BLaER1 (cell line): ENCODE measurements around the gene PSMB1.
"Not testable (repeated sequence)": the region's sequence is repeated elsewhere in the genome, so short reads cannot be mapped to it uniquely, and the experiment has no call there.

Source experiments
- H3K27ac ChIP-seq: shearing (Covaris generic); formaldehyde crosslinking; 2 replicates; pipeline ENCODE4 v1.8.1; 2022
- H3K27me3 ChIP-seq: shearing (Covaris generic); formaldehyde crosslinking; 2 replicates; pipeline ENCODE4 v1.8.1; 2022
- H3K36me3 ChIP-seq: shearing (Covaris generic); formaldehyde crosslinking; 2 replicates; pipeline ENCODE4 v1.8.1; 2022
- H3K4me1 ChIP-seq: shearing (Covaris generic); formaldehyde crosslinking; 2 replicates; pipeline ENCODE4 v1.8.1; 2022
- H3K4me2 ChIP-seq: shearing (Covaris generic); formaldehyde crosslinking; 2 replicates; pipeline ENCODE4 v1.8.1; 2022
- H3K4me3 ChIP-seq: shearing (Covaris generic); formaldehyde crosslinking; 2 replicates; pipeline ENCODE4 v1.8.1; 2022
- H3K9ac ChIP-seq: shearing (Covaris generic); formaldehyde crosslinking; 2 replicates; pipeline ENCODE4 v1.8.1; 2022
- H3K9me3 ChIP-seq: shearing (Covaris generic); formaldehyde crosslinking; 2 replicates; pipeline ENCODE4 v1.8.1; 2022
- H4K20me1 ChIP-seq: shearing (Covaris generic); formaldehyde crosslinking; 2 replicates; pipeline ENCODE4 v1.8.1; 2022
- Cebpa-rat ChIP-seq: shearing (Covaris generic); IDR thresholded peaks from 2 replicates; pipeline ENCODE4 v1.8.1; 2022

The PSMB1 gene

DNA sequence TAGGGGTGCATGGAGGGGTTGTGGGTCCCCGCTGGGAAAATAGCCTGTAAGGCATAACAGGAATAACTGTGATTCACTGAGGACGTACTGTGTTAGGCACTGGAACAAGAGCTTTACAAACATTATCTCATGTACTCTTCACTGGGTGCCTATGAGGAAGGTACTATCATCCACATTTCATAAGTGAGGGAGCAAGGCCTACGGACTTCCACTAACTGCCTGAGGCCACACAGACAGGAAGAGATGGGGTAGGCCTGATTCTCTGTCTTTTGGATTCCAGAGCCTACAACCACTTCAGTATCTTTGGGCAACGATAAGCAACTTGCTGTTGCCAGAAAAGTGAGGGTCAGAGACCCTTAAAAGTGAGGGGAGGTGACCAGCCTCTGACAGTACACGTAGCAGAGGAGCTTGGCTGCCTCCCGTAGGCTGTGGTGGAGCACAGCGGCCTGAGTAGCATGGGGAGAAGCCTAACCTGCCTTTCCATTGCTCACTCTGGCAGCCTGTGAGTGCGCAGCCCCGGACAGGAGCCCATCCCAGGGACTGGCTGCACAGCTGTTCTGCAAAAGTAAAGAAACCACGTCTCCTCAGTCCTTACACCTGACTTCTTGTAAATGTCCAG is 30.4 kb downstream of the PSMB1 start:
- Histone ChIP-seq H3K9me3 (no peaks in the 10 kb centered on the region), H3K4me1 (peaks cover 10% of the 10 kb centered on the region; the same call in 1 of the 2 replicates), H3K4me3 (no peak overlapping the region), H3K36me3 (no peaks in the 10 kb centered on the region), H4K20me1 (no peaks in the 10 kb centered on the region), H3K27me3 (no peaks in the 10 kb centered on the region), H3K4me2 (no peak overlapping the region), H3K27ac (no peak overlapping the region), H3K9ac (no peak overlapping the region)
- no peak for TF ChIP-seq Cebpa-rat

DNA sequence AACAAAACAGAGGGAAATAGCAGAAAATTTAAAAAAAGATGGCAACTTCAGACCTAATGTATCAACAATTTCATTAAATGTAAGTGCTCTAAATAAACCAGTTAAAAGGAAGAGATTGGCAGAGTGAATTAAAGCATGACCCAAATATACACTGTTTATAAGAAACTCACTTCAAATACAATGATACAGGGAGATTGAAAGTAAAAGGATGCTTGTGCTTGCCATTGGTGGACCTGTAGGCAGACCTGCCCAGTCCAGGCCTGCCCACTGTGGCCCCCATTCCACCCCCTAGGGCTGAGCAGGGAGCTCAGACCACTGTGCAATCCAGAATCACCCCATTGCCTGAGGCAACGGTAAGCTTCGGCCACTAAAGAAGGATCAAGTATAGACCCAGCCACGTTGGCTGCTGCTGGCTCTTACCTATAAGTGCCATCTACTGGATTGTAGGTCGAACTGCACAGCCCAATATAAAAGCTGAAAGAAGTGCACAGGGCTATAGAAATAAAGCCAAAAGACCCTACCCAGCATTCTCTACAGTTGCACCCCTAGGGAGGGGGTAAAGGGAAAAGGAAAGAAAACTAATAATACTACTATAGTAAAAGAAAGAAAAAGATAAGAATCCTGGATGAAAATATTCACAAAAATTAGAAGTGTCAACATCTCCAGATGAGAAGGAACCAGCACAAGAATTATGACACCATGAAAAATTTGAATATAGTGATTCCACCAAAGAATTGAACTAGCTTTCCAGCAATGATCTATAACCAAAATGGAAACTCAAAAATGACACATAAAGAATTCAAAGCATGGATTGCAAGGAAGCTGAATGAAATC is 36.1 kb downstream of the PSMB1 start:
- no peak overlapping the region for H3K27ac ChIP-seq
- no peak overlapping the region for H3K4me3 ChIP-seq
- no peaks in the 10 kb centered on the region for H3K9me3 ChIP-seq
- H3K9ac ChIP-seq = no peak overlapping the region
- H3K36me3 ChIP-seq = no peaks in the 10 kb centered on the region
- H3K27me3 ChIP-seq = no peaks in the 10 kb centered on the region
- H4K20me1 ChIP-seq = no peaks in the 10 kb centered on the region
- no peaks in the 10 kb centered on the region for H3K4me1 ChIP-seq
- no peak overlapping the region; the same call in 1 of the 2 replicates for H3K4me2 ChIP-seq
- no peak for TF ChIP-seq Cebpa-rat

DNA sequence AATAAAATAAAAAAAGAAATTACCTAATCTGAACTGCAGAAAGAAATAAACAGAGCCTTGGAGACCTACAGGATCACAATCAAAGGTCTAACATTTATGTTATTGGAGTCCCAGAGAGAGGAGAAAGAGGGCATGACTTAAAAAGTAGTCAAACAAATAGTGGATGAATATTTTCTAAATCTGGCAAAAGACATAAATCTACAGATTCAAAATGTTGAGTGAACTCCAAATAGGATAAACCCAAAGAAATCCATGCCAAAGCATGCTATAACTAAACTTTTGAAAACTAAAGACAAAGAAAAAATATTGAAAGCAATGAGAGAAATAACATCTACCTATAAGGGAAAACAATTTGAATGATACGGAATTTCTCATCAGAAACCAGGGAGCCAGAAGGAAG is 38.2 kb downstream of the PSMB1 start:
- Histone ChIP-seq H3K4me2 (no peak overlapping the region), H4K20me1 (no peaks in the 10 kb centered on the region), H3K9ac (no peak overlapping the region), H3K4me1 (no peaks in the 10 kb centered on the region), H3K36me3 (no peaks in the 10 kb centered on the region), H3K4me3 (no peak overlapping the region), H3K9me3 (no peaks in the 10 kb centered on the region), H3K27ac (no peak overlapping the region), H3K27me3 (no peaks in the 10 kb centered on the region)
- no peak for TF ChIP-seq Cebpa-rat

DNA sequence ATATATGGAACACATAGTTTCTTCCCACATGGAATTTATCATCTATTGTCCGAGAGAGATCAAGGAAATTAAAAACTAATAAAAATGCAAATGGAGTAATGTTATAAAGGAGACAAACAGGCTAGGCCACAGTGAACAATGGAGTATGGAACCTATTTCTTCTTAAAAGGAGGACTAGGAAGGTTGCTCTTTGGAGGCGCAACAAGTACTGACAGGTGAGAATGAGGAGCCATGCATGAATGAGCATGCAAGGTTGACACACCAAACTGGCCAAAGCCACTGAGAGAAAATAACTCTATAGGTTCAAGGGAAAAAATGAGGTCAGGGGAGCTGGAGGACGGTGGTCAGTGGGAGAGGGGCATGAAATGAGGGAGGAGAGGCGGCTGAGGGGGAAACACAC is 40.9 kb downstream of the PSMB1 start:
- no peak for TF ChIP-seq Cebpa-rat
- Histone ChIP-seq H3K36me3 (no peaks in the 10 kb centered on the region), H3K4me2 (no peak overlapping the region), H3K9ac (no peak overlapping the region), H4K20me1 (no peaks in the 10 kb centered on the region), H3K27ac (no peak overlapping the region), H3K4me1 (no peaks in the 10 kb centered on the region), H3K9me3 (no peaks in the 10 kb centered on the region), H3K27me3 (no peaks in the 10 kb centered on the region), H3K4me3 (no peak overlapping the region)

DNA sequence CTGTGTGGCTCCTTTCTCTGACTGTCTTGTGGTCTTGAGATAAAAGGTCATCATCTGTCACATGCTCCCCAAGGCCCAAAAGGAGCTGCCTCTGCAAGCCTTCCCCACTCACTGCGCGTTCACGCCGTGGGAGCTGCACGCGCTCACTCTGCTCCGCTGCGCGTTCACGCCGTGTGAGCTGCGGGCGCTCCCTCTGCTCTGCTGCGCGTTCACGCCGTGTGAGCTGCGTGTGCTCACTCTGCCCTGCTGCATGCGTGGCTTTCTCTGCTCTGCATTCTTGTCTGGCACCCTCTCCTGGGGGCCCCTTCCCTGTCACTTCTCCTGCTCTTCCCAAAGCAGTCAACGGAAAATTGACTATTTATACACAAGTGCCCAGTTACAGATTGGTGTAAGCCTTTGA is 42.5 kb downstream of the PSMB1 start:
- H3K4me3 ChIP-seq = no peak overlapping the region
- H3K36me3 ChIP-seq = no peaks in the 10 kb centered on the region
- no peak overlapping the region for H3K27ac ChIP-seq
- H3K4me2 ChIP-seq = no peak overlapping the region
- H3K9me3 ChIP-seq = no peaks in the 10 kb centered on the region
- no peaks in the 10 kb centered on the region for H3K27me3 ChIP-seq
- no peak overlapping the region for H3K9ac ChIP-seq
- no peak for TF ChIP-seq Cebpa-rat
- no peaks in the 10 kb centered on the region for H3K4me1 ChIP-seq
- no peaks in the 10 kb centered on the region for H4K20me1 ChIP-seq

DNA sequence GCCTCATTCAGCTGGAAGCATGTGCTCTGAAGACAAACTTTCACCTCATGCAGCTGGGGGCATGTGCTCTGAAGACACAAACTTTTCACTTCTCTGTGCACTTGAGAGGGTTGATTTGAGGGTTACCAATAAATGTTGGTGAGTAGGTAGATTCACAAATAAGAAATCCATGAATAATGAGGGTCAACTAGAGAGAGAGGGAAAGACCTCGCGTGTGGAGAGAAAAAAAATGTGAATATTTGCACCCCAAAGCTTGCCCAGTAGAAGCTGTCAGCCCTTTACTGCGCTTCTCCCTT is 43.4 kb downstream of the PSMB1 start:
- no peaks in the 10 kb centered on the region for H3K4me1 ChIP-seq
- H3K4me2 ChIP-seq = no peak overlapping the region
- H3K27ac ChIP-seq = no peak overlapping the region
- no peaks in the 10 kb centered on the region for H3K27me3 ChIP-seq
- H3K9me3 ChIP-seq = no peaks in the 10 kb centered on the region
- no peak overlapping the region for H3K4me3 ChIP-seq
- no peak overlapping the region for H3K9ac ChIP-seq
- no peaks in the 10 kb centered on the region for H4K20me1 ChIP-seq
- H3K36me3 ChIP-seq = no peaks in the 10 kb centered on the region
- no peak for TF ChIP-seq Cebpa-rat

DNA sequence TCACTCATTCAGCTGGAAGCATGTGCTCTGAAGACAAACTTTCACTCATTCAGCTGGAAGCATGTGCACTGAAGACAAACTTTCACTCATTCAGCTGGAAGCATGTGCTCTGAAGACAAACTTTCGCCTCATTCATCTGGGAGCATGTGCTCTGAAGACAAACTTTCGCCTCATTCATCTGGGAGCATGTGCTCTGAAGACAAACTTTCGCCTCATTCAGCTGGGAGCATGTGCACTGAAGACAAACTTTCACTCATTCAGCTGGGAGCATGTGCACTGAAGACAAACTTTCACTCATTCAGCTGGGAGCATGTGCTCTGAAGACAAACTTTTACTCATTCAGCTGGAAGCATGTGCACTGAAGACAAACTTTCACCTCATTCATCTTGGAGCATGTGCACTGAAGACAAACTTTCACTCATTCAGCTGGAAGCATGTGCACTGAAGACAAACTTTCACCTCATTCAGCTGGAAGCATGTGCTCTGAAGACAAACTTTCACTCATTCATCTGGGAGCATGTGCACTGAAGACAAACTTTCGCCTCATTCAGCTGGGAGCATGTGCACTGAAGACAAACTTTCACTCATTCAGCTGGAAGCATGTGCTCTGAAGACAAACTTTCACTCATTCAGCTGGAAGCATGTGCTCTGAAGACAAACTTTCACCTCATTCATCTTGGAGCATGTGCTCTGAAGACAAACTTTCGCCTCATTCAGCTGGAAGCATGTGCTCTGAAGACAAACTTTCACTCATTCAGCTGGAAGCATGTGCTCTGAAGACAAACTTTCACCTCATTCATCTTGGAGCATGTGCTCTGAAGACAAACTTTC is 44.0 kb downstream of the PSMB1 start:
- H3K4me2 ChIP-seq, H3K9me3 ChIP-seq, H4K20me1 ChIP-seq, H3K36me3 ChIP-seq, H3K27ac ChIP-seq, H3K27me3 ChIP-seq, H3K4me1 ChIP-seq, H3K9ac ChIP-seq, H3K4me3 ChIP-seq: not testable (repeated sequence)

DNA sequence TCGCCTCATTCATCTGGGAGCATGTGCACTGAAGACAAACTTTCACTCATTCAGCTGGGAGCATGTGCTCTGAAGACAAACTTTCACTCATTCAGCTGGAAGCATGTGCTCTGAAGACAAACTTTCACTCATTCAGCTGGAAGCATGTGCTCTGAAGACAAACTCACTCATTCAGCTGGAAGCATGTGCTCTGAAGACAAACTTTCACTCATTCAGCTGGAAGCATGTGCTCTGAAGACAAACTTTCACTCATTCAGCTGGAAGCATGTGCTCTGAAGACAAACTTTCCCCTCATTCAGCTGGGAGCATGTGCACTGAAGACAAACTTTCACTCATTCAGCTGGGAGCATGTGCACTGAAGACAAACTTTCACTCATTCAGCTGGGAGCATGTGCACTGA is 44.8 kb downstream of the PSMB1 start:
- not testable (repeated sequence) for H3K27me3 ChIP-seq, H3K27ac ChIP-seq, H3K9me3 ChIP-seq, H4K20me1 ChIP-seq, H3K4me1 ChIP-seq, H3K4me3 ChIP-seq, H3K9ac ChIP-seq, H3K36me3 ChIP-seq, H3K4me2 ChIP-seq

DNA sequence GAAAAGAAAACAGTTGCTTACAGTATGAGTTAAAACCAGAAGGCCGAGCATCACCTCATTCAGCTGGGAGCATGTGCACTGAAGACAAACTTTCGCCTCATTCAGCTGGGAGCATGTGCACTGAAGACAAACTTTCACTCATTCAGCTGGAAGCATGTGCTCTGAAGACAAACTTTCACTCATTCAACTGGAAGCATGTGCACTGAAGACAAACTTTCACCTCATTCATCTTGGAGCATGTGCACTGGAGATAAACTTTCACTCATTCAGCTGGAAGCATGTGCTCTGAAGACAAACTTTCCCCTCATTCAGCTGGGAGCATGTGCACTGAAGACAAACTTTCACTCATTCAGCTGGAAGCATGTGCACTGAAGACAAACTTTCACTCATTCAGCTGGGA is 45.4 kb downstream of the PSMB1 start:
- not testable (repeated sequence) for H3K4me3 ChIP-seq, H3K4me2 ChIP-seq, H3K4me1 ChIP-seq, H3K27me3 ChIP-seq, H3K27ac ChIP-seq, H3K9me3 ChIP-seq, H3K36me3 ChIP-seq, H4K20me1 ChIP-seq, H3K9ac ChIP-seq

DNA sequence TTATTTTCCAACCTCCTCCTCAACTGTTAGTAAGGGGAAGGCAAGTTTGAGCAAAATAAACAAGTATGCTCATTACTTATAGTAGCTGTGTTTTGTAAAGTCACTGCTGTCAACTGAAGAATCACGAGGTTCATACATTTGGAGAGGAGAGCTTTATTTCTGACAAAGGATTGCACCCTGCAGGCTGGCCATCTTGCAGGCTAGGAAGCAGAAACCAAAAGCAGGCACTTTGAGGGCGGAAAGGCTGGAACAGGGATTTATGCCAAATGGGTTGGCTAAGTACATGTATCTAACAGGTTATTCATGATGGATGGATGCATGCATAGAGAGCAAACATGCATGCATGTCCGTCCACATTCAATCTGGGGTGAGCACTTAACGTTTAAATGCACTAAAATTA is 46.7 kb downstream of the PSMB1 start:
- H4K20me1 ChIP-seq = no peaks in the 10 kb centered on the region
- H3K27ac ChIP-seq = no peak overlapping the region
- no peak overlapping the region for H3K4me3 ChIP-seq
- no peak overlapping the region for H3K9ac ChIP-seq
- no peaks in the 10 kb centered on the region for H3K27me3 ChIP-seq
- H3K36me3 ChIP-seq = no peaks in the 10 kb centered on the region
- H3K4me1 ChIP-seq = no peaks in the 10 kb centered on the region
- H3K4me2 ChIP-seq = no peak overlapping the region
- no peak for TF ChIP-seq Cebpa-rat
- peaks cover 21% of the 10 kb centered on the region for H3K9me3 ChIP-seq
